Colonic mucosa (tissue), 4 donors: ENCODE measurements around the gene MFAP4. TPM values are rescaled to one million over a fixed set of nuclear protein-coding genes. Genes with fewer than 3 reads are reported as not detected.

ENCODE experiments used
- DNase-seq: peaks from one replicate; pipeline ENCODE4 v3.0.0-alpha.2; 2020
- H3K27ac ChIP-seq: fragments of 200-600 bp; one replicate; pipeline ENCODE4 v1.8.0; 2021
- H3K27me3 ChIP-seq: fragments of 200-600 bp; one replicate; pipeline ENCODE4 v1.8.0; 2021
- H3K36me3 ChIP-seq: fragments of 200-600 bp; one replicate; pipeline ENCODE4 v1.8.0; 2021
- H3K4me1 ChIP-seq: fragments of 200-600 bp; one replicate; pipeline ENCODE4 v1.8.0; 2021; ENCODE audit warnings: mild to moderate bottlenecking
- H3K4me3 ChIP-seq: fragments of 200-600 bp; one replicate; pipeline ENCODE4 v1.8.0; 2021
- H3K9ac ChIP-seq, 2 donors: one replicate each; pipeline ENCODE4 v1.7.0; 2013; ENCODE audit warnings: control low read depth in 2 of 2, low read depth in 2 of 2, low read length in 2 of 2
- H3K9me3 ChIP-seq: fragments of 200-600 bp; one replicate; pipeline ENCODE4 v1.8.0; 2021
- intact Hi-C: fragments of 100-400 bp; cut with DNase I; formaldehyde crosslinking; loops from one replicate; pipeline ENCODE4 v1.14.1; 2022
- microRNA-seq: library from miRNA; unstranded; fragments of <30 nt; microRNA quantifications from one replicate; pipeline ENCODE4, GENCODE V29; 2019
- total RNA-seq, 2 donors: library from RNA; stranded (reverse); fragmentation: NEBNext Ultra II Directional in 1 of 2; extraction: Animal tissue kit (Norgen Biotek cat#: 25700) in 1 of 2; gene quantifications; one replicate each; pipeline ENCODE4 v1.2.1, GENCODE V29; 2021
- TF ChIP-seq, protein P1 (sequence below): fragments of 200-600 bp; IDR thresholded peaks from one replicate; pipeline ENCODE4 v1.8.0; 2022; ENCODE audit warnings: antibody characterized with exemption, mild to moderate bottlenecking
- donor health status: healthy.
- donor health status: DM: no; HTN: no; CAD: no.
- donor health status: DM: no; HTN: no; CAD: no.

MFAP4 gene
- total RNA-seq, 2 donors from 2014 or later = 22.2 to 56.0 TPM

DNA sequence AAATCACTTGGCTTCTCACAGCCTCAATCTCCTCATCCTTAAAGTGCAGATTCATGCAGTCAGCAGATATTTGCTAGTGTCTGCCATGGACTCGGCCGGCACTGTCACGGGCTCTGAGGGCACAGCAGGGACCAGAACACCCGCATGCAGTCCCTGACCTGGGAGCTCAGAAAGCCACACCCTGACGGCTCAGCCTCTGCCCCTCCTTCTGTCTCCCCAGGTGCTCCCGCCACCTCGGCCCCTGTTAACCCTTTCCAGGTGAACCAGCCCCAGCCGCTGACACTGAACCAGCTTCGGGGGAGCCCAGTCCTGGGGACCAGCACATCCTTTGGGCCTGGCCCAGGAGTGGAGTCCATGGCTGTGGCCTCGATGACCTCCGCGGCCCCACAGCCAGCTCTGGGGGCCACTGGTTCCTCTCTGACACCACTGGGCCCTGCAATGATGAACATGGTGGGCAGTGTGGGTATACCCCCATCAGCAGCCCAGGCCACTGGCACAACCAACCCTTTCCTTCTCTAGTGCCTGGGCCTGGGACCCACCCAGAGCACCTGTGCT is 53.2 kb downstream of the MFAP4 start:
- no peaks in the 10 kb centered on the region for H3K36me3 ChIP-seq
- no peak for DNase-seq

More for the DNA sequence above, 53.2 kb downstream of the MFAP4 start:
- Histone ChIP-seq H3K27me3 (no peaks in the 10 kb centered on the region), H3K27ac (no peak overlapping the region), H3K4me3 (no peak overlapping the region), H3K9ac (no peak overlapping the region), H3K9me3 (no peaks in the 10 kb centered on the region), H3K4me1 (no peaks in the 10 kb centered on the region)
- intact Hi-C loops = no loop called here
- TF ChIP-seq, protein P1, sequence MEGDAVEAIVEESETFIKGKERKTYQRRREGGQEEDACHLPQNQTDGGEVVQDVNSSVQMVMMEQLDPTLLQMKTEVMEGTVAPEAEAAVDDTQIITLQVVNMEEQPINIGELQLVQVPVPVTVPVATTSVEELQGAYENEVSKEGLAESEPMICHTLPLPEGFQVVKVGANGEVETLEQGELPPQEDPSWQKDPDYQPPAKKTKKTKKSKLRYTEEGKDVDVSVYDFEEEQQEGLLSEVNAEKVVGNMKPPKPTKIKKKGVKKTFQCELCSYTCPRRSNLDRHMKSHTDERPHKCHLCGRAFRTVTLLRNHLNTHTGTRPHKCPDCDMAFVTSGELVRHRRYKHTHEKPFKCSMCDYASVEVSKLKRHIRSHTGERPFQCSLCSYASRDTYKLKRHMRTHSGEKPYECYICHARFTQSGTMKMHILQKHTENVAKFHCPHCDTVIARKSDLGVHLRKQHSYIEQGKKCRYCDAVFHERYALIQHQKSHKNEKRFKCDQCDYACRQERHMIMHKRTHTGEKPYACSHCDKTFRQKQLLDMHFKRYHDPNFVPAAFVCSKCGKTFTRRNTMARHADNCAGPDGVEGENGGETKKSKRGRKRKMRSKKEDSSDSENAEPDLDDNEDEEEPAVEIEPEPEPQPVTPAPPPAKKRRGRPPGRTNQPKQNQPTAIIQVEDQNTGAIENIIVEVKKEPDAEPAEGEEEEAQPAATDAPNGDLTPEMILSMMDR = no peak

Small RNAs within 50 kb of the gene (microRNA-seq; reads per million reads assigned to microRNA genes)
- gene MIR1180 = 403 reads per million, percentile 69 among the genes with 10 or more reads in this experiment

Other genes with a start within 250 kb of the MFAP4 start
- gene EPN2, start 149.8 kb downstream of the MFAP4 start, total RNA-seq = 10 to 100 TPM; 34.7 to 36.3 TPM
- 10 to 100 TPM in 1 of 2 donors, 1 to 10 TPM in 1; 5.6 to 11.9 TPM for gene B9D1, start 24.5 kb downstream of the MFAP4 start, total RNA-seq
- 10 to 100 TPM; 36.6 to 37.9 TPM for gene MAPK7, start 8.7 kb downstream of the MFAP4 start, total RNA-seq
- gene RNF112, start 24.0 kb upstream of the MFAP4 start, total RNA-seq = 1 to 10 TPM; 2.4 to 4.3 TPM
- 1 to 10 TPM in 1 of 2 donors, under 1 TPM in 1; 0.37 to 1.0 TPM for gene SLC47A1, start 146.7 kb upstream of the MFAP4 start, total RNA-seq